ENCODE data around the gene MX2.
A peak's percentile ranks its signal among the peaks of the same experiment; 100 is the strongest.
"Not testable (repeated sequence)": the region's sequence is repeated elsewhere in the genome, so short reads cannot be mapped to it uniquely, and the experiment has no call there.

The MX2 gene

GRCh38 chr21:41361786-41362604 is at the start of gene MX2:
TSS of gene MX2 (plus strand) at chr21:41362027. CDS start at chr21:41376907, 14,880 bp downstream.
- peak; percentile 81 to 85 for DNase-seq (ENCODE audit: low read depth in 2 of 2)

GRCh38 chr21:41313285-41314164 is 48.3 kb upstream of the MX2 start:
- not testable (repeated sequence) for DNase-seq (ENCODE audit: low read depth in 2 of 2)

- DNase-seq (ENCODE audit: low read depth in 2 of 2), result no peak
Measured at GRCh38 chr21:41315726-41316125, 46.1 kb upstream of the MX2 start.

- DNase-seq (ENCODE audit: low read depth in 2 of 2), result no peak
Measured at GRCh38 chr21:41316200-41317062, 45.4 kb upstream of the MX2 start, which contains the start of gene FAM3B. TSS of gene FAM3B (plus strand) at chr21:41316801. CDS start at chr21:41316880, 79 bp downstream.

GRCh38 chr21:41317063-41317392 is 44.8 kb upstream of the MX2 start:
- no peak for DNase-seq (ENCODE audit: low read depth in 2 of 2)

GRCh38 chr21:41317458-41317857 is 44.4 kb upstream of the MX2 start:
- DNase-seq (ENCODE audit: low read depth in 2 of 2), result no peak

GRCh38 chr21:41318218-41318617 is 43.6 kb upstream of the MX2 start:
- DNase-seq (ENCODE audit: low read depth in 2 of 2), result no peak

GRCh38 chr21:41319273-41319672 is 42.6 kb upstream of the MX2 start:
- no peak for DNase-seq (ENCODE audit: low read depth in 2 of 2)

- DNase-seq (ENCODE audit: low read depth in 2 of 2), result no peak
Measured at GRCh38 chr21:41321211-41321907, 40.5 kb upstream of the MX2 start.

- DNase-seq (ENCODE audit: low read depth in 2 of 2), result no peak
Measured at GRCh38 chr21:41321908-41322495, 39.8 kb upstream of the MX2 start.

GRCh38 chr21:41322496-41323382 is 39.1 kb upstream of the MX2 start:
- no peak for DNase-seq (ENCODE audit: low read depth in 2 of 2)

- DNase-seq (ENCODE audit: low read depth in 2 of 2), result no peak
Measured at GRCh38 chr21:41325138-41325912, 36.5 kb upstream of the MX2 start.

- no peak for DNase-seq (ENCODE audit: low read depth in 2 of 2)
Measured at GRCh38 chr21:41326414-41327080, 35.3 kb upstream of the MX2 start.

- DNase-seq (ENCODE audit: low read depth in 2 of 2), result no peak
Measured at GRCh38 chr21:41327753-41328152, 34.1 kb upstream of the MX2 start.

- DNase-seq (ENCODE audit: low read depth in 2 of 2), result peak in 1 of 2 experiments; percentile 1
Measured at GRCh38 chr21:41328660-41329607, 32.9 kb upstream of the MX2 start.

- DNase-seq (ENCODE audit: low read depth in 2 of 2), result no peak
Measured at GRCh38 chr21:41333752-41334151, 28.1 kb upstream of the MX2 start.

- no peak for DNase-seq (ENCODE audit: low read depth in 2 of 2)
Measured at GRCh38 chr21:41337515-41337914, 24.3 kb upstream of the MX2 start.
